Left renal cortex interstitium (tissue), 4 donors: ENCODE measurements around the gene NOL4L. TPM values are rescaled to one million over a fixed set of nuclear protein-coding genes. Genes with fewer than 3 reads are reported as not detected.
"Not testable (repeated sequence)": the region's sequence is repeated elsewhere in the genome, so short reads cannot be mapped to it uniquely, and the experiment has no call there.

Experiments used
- DNase-seq, 4 donors: peaks; one replicate each; pipeline ENCODE4 v3.0.0-alpha.2; 2013; ENCODE audit warnings: low read depth in 4 of 4, low spot score in 2 of 4, missing footprints in 1 of 4
- polyA plus RNA-seq, 4 donors: library from polyadenylated mRNA; unstranded; fragments of 120-200 nt; gene quantifications; one replicate each; pipeline ENCODE4 v1.2.1, GENCODE V29; 2013; ENCODE audit not compliant: insufficient read length in 4 of 4

Gene NOL4L
- polyA plus RNA-seq, 4 donors, result 42.5 to 67.9 (median 55.9) TPM

- DNase-seq, result no peak
Observed at GRCh38 chr20:32437391-32438074, 147.6 kb downstream of the NOL4L start.

GRCh38 chr20:32436968-32437367, 148.2 kb downstream of the NOL4L start:
- DNase-seq, result no peak

GRCh38 chr20:32436142-32436861, 148.8 kb downstream of the NOL4L start:
- no peak for DNase-seq

- DNase-seq, result no peak
Observed at GRCh38 chr20:32435449-32436107, 149.6 kb downstream of the NOL4L start.

GRCh38 chr20:32434434-32434833, 150.7 kb downstream of the NOL4L start:
- DNase-seq, result no peak

- DNase-seq, result no peak
Observed at GRCh38 chr20:32433311-32434021, 151.7 kb downstream of the NOL4L start.

GRCh38 chr20:32432277-32432676, 152.9 kb downstream of the NOL4L start:
- no peak for DNase-seq

GRCh38 chr20:32431457-32431856, 153.7 kb downstream of the NOL4L start:
- DNase-seq, result no peak

- DNase-seq, result no peak
Observed at GRCh38 chr20:32429745-32430360, 155.3 kb downstream of the NOL4L start.

- DNase-seq, result no peak
Observed at GRCh38 chr20:32429343-32429742, 155.8 kb downstream of the NOL4L start.

- no peak for DNase-seq
Observed at GRCh38 chr20:32427996-32428395, 157.1 kb downstream of the NOL4L start.

GRCh38 chr20:32421290-32421689, 163.8 kb downstream of the NOL4L start:
- no peak for DNase-seq

- DNase-seq, result no peak
Observed at GRCh38 chr20:32418376-32418775, 166.8 kb downstream of the NOL4L start.

GRCh38 chr20:32416206-32416605, 168.9 kb downstream of the NOL4L start:
- no peak for DNase-seq

GRCh38 chr20:32415494-32415893, 169.6 kb downstream of the NOL4L start:
- peak in 1 of 4 donors; percentile 6 for DNase-seq

- DNase-seq, result no peak
Observed at GRCh38 chr20:32411955-32412706, 173.0 kb downstream of the NOL4L start.

GRCh38 chr20:32407131-32407750, 177.9 kb downstream of the NOL4L start:
- not testable (repeated sequence) for DNase-seq

GRCh38 chr20:32406701-32407100, 178.4 kb downstream of the NOL4L start:
- DNase-seq, result no peak

- DNase-seq, result no peak
Observed at GRCh38 chr20:32404017-32404416, 181.1 kb downstream of the NOL4L start.
